Measurements from ENCODE around the gene DUT.

The DUT gene

DNA sequence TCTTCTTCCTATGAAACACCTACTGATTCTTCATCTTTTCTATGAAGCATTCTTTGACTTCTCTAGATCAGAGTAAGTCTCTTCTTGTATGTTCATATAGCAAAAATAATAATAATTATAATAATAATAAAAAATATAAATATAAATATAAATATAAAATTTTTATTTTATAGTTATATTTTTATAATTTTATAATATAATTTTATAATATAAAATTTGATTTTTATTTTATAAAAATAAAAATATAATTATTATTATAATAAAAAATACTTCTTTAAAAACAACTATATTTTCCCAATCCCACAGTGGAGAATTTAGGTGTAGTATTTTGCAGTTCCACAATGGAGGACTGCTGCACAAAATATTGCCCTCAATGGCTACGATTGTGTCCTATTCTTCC lies 34.3 kb downstream of the DUT start:
- no peak overlapping the region for H3K27ac ChIP-seq
- no peaks in the 10 kb centered on the region for H3K27me3 ChIP-seq (ENCODE audit: control insufficient read depth, insufficient read depth, low read length)
- H2AFZ ChIP-seq, result no peak overlapping the region
- no peaks in the 10 kb centered on the region for H3K4me1 ChIP-seq
- no peak for TF ChIP-seq CTCF (IDR thresholded peaks at IDR 0.05)
- no peak overlapping the region for H3K9ac ChIP-seq
- H3K9me3 ChIP-seq (ENCODE audit: control insufficient read depth, low read length), result no peaks in the 10 kb centered on the region
- no peak overlapping the region for H3K4me3 ChIP-seq (ENCODE audit: low read depth, low read length)
- no peaks in the 10 kb centered on the region for H3K79me2 ChIP-seq
- H3K36me3 ChIP-seq (ENCODE audit: control insufficient read depth, insufficient read depth, low read length), result no peaks in the 10 kb centered on the region
- no peak overlapping the region for H3K4me2 ChIP-seq (ENCODE audit: low read length)

DNA sequence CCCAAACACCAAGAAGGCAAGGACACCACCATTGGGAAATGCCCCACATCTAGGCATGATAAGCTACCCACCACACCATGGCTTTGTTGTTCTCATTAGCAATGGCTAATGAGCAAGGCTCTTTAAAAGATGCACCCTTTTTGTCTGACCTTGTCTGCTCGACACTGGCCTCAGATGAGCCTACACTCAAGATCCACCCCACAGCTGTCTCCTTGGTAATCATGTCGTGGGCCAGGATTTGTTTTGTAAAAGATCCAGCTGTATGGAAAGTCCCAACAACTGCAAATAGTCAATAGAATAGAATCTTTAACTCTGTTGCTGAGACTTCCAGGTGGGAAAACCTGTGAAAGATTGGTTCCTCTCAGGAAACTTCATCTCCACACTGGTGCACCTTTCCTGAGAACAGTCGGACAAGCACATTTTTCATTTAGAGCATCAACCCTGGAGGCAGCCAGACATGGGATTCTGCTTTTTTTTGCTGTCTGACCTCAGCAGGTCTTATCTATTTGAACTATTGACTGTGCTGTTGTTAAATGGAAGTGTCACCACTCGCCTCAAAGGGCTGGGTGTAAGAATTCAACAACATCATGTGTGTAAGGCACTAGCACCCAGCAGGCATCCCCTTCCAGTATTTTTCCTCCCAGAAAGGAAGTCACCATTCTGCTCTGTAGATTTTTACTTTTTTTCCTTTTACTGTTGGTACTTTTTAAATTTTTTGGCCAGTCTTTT lies 35.5 kb downstream of the DUT start:
- no peak overlapping the region for H3K4me2 ChIP-seq (ENCODE audit: low read length)
- no peak overlapping the region for H3K4me3 ChIP-seq (ENCODE audit: low read depth, low read length)
- H3K79me2 ChIP-seq, result no peaks in the 10 kb centered on the region
- no peak overlapping the region for H3K9ac ChIP-seq
- H3K27me3 ChIP-seq (ENCODE audit: control insufficient read depth, insufficient read depth, low read length), result no peaks in the 10 kb centered on the region
- H3K4me1 ChIP-seq, result no peaks in the 10 kb centered on the region
- no peak overlapping the region for H3K27ac ChIP-seq
- no peak for TF ChIP-seq CTCF (IDR thresholded peaks at IDR 0.05)
- H2AFZ ChIP-seq, result no peak overlapping the region
- H3K36me3 ChIP-seq (ENCODE audit: control insufficient read depth, insufficient read depth, low read length), result no peaks in the 10 kb centered on the region
- no peaks in the 10 kb centered on the region for H3K9me3 ChIP-seq (ENCODE audit: control insufficient read depth, low read length)

DNA sequence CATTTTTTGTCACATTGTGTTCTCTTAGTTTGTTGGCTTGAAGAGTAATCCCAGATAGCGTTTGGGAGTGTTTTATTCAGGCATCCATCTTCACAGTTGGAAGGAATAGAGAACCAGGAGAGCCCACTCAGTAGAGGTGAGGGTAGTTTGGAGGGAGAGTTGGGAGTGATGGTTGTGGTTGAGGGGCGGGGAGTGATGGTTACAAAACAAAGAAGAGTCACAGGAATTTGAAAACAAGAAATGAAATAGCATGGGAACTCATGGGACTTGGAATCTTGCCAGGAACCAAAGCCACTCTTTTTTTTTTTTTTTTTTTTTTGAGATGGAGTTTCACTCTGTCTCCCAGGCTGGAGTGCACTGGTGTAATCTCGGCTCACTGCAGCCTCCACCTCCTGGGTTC lies 36.3 kb downstream of the DUT start:
- H3K4me2 ChIP-seq (ENCODE audit: low read length), result no peak overlapping the region
- no peaks in the 10 kb centered on the region for H3K79me2 ChIP-seq
- H3K27ac ChIP-seq, result no peak overlapping the region
- H3K4me3 ChIP-seq (ENCODE audit: low read depth, low read length), result no peak overlapping the region
- H3K9me3 ChIP-seq (ENCODE audit: control insufficient read depth, low read length), result no peaks in the 10 kb centered on the region
- H2AFZ ChIP-seq, result no peak overlapping the region
- no peaks in the 10 kb centered on the region for H3K27me3 ChIP-seq (ENCODE audit: control insufficient read depth, insufficient read depth, low read length)
- no peaks in the 10 kb centered on the region for H3K36me3 ChIP-seq (ENCODE audit: control insufficient read depth, insufficient read depth, low read length)
- no peak for TF ChIP-seq CTCF (IDR thresholded peaks at IDR 0.05)
- no peaks in the 10 kb centered on the region for H3K4me1 ChIP-seq
- no peak overlapping the region for H3K9ac ChIP-seq

DNA sequence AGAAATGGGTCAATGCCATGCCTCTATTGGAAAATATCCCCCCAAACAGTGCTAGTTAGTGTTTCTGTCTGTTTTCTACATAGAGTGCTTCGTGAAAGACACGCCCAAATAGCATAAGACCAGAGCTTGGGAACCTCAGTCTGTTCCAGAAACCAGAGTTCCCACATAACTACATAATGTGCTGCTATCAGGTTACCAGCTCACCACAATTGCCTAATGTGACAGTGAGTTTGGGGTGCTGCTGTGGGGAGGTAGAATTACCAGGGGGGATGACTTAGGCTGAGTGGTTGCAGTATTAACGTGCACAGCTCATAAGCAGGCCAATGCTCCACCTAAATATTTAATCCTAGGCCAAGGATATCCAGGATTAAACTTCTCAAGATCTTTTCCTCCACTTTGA lies 39.2 kb downstream of the DUT start:
- no peak overlapping the region for H3K27ac ChIP-seq
- H3K27me3 ChIP-seq (ENCODE audit: control insufficient read depth, insufficient read depth, low read length), result no peaks in the 10 kb centered on the region
- H3K4me2 ChIP-seq (ENCODE audit: low read length), result no peak overlapping the region
- H3K4me3 ChIP-seq (ENCODE audit: low read depth, low read length), result no peak overlapping the region
- no peak overlapping the region for H3K9ac ChIP-seq
- H3K79me2 ChIP-seq, result no peaks in the 10 kb centered on the region
- no peak overlapping the region for H2AFZ ChIP-seq
- H3K4me1 ChIP-seq, result no peaks in the 10 kb centered on the region
- H3K9me3 ChIP-seq (ENCODE audit: control insufficient read depth, low read length), result no peaks in the 10 kb centered on the region
- no peak for TF ChIP-seq CTCF (IDR thresholded peaks at IDR 0.05)
- no peaks in the 10 kb centered on the region for H3K36me3 ChIP-seq (ENCODE audit: control insufficient read depth, insufficient read depth, low read length)

- Histone ChIP-seq H3K27me3 (ENCODE audit: control insufficient read depth, insufficient read depth, low read length) (no peaks in the 10 kb centered on the region), H3K4me3 (ENCODE audit: low read depth, low read length) (no peak overlapping the region), H3K9ac (no peak overlapping the region), H2AFZ (no peak overlapping the region), H3K36me3 (ENCODE audit: control insufficient read depth, insufficient read depth, low read length) (no peaks in the 10 kb centered on the region), H3K4me1 (no peaks in the 10 kb centered on the region), H3K4me2 (ENCODE audit: low read length) (no peak overlapping the region), H3K27ac (no peak overlapping the region), H3K9me3 (ENCODE audit: control insufficient read depth, low read length) (no peaks in the 10 kb centered on the region), H3K79me2 (no peaks in the 10 kb centered on the region)
- no peak for TF ChIP-seq CTCF (IDR thresholded peaks at IDR 0.05)
These were observed 40.3 kb downstream of the DUT start for GRCh38 chr15:48371550-48371949.
